Fibroblast of skin of scalp (primary cell): ENCODE data around the gene GGN. TPM values are rescaled to one million over a fixed set of nuclear protein-coding genes. Genes with fewer than 3 reads are reported as not detected.
A peak's percentile ranks its signal among the peaks of the same experiment; 100 is the strongest.
"Not testable (repeated sequence)": the region's sequence is repeated elsewhere in the genome, so short reads cannot be mapped to it uniquely, and the experiment has no call there.

Experiments
- DNase-seq: peaks from one replicate; pipeline ENCODE4 v3.0.0-alpha.2; 2013
- polyA plus RNA-seq, 2 experiments: library from polyadenylated mRNA; unstranded; fragments of 120-200 nt; gene quantifications; one replicate each; pipeline ENCODE4 v1.2.1, GENCODE V29; 2013; ENCODE audit not compliant: insufficient read length in 2 of 2

GGN gene, protein sequence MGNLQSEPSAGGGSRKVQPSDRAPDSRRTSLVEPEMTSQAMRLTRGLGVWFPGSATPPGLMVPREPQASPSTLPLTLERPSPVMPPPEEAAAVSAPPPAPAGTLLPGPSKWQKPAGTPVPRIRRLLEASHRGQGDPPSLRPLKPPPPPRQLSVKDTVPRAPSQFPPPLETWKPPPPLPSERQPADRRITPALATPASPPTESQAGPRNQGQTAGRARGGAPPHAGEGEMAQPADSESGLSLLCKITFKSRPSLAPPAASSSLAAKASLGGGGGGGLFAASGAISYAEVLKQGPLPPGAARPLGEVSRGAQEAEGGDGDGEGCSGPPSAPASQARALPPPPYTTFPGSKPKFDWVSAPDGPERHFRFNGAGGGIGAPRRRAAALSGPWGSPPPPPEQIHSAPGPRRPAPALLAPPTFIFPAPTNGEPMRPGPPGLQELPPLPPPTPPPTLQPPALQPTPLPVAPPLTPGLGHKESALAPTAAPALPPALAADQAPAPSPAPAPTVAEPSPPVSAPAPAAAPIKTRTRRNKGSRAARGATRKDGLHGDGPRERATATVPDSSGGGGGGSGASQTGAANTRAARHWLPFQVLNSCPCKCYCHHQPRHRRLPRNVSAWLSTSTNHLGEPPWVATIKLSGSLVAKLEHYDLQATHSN
- 1.0 TPM for polyA plus RNA-seq (2013, experiment 1 of 2; ENCODE audit: insufficient read length)
- polyA plus RNA-seq (2013, experiment 2 of 2; ENCODE audit: insufficient read length): 1.2 TPM

DNA sequence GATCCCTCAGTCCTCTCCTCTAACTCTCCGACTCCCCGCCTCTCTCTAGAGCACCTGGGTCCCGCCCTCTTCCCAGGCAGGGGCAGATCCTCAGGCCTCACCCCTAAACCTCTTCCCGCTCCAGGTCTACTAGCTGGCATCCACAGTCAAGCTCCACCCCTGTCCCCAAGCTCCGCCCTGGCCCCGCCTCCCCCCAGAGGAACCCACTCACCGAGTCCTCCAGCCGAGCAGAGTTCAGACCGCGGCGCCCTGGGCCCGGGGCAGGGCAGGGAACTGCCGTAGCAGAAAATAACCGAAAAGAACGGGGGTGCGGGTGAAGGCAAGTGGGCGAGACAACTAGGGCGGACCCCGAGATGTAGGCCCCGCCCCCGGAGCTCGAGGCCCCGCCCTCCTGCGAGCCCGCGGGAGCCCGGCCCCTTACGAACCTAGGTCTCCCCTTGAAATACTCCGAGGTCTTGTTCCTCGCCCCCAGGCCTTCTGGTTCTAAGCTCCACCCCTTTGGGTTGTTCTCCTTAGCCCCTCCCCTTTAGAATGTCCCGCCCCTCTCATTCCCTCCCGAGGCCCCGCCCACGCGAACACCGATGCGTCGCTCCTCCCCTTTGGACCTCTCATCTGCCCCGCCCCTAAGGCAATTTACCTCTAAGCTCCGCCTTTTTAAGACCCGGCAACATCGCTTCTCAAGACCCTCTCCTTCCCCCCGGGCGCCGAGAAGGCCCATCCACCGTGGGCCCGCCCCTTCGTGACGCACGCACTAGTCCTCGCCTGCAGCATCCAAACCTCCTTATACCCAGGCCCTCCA is at the start of gene GGN:
Gene GGN (minus strand): TSS at position 485 of the 799 bp plus-strand sequence. CDS start 773 bp downstream, outside the sequence.
- DNase-seq: peak; percentile 92

DNA sequence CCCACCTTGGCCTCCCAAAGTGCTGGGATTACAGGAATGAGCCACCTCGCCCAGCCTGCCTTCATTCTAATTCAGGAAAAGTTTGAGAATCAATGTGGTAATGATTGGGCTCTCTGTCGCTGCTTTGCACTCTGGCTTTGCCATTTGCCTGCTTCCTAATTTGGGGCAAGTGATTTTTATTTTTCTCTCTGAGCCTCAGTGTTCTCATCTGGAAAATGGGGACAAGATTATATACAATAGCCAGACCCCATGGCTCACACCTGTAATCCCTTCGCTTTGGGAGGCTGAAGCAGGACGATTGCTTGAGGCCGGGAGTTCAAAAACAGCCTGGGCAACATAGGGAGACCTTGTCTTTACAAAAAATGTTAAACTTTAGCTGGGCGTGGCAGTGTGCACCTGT is 49.5 kb upstream of the GGN start:
- no peak for DNase-seq

DNA sequence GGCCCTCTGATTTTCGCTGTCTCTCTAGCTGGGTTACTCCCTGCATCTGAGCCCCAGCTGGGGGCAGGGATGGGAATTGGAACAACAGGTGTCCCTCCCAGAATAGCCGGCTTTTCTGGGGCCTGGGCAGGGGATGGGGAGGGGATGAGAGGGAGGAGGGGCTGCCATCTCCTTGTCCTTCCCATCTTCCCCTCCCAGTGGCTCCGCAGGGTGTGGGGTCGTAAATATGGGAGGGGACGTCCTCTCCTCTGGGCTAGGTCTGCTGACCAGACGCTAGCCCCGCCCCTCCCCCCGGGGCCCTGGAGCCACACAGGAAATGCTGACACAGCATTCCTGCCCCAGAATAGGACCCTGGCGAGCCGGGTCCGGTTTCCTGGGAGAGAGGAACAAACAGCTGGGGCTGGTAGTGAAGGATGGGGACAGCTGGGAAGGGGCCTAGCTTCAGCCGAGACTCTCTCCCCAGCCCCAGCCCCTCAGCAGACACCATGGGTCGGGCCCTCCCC is 46.8 kb upstream of the GGN start:
- no peak for DNase-seq

DNA sequence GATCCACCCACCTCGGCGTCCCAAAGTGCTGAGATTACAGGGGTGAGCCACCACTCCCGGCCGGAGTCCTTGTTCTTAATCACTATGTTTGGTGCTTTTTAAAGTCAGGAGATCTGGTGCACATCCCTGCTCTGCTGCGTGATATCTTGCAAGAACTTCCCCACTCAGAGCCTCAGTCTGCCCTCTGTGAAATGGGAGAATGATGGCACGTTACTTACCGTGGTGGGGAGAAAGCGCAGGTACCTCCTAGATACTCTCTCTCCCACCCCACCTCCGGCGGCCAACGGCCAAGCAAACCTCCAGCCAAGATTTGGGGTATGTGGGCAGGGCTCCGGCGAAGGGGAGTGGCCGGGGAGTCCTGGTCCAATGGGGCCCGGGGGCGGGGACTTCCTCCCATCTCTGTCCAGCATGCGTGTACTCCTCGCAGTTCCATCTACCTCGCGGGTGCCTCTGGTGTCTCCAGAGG is 45.5 kb upstream of the GGN start, which contains the start of gene RYR1:
Gene RYR1 (plus strand): TSS at position 424 of the 466 bp plus-strand sequence. CDS start 139 bp downstream, outside the sequence.
- DNase-seq: no peak

DNA sequence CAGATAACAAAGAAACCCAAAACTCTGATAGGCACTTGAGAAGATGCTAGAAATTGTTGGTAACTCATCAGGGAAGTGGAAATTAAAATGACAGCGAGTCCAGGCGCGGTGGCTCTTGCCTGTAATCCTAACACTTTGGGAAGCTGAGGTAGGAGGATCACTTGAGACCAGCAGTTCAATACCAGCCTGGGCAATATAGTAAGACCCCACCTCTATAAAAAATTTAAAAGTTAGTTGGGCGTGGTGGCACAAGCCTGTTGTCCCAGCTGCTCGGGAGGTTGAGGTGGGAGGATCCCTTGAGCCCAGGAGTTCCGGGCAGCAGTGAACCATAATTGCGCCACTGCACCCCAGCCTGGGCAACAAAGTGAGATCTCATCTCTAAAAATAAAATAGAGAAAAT is 43.1 kb upstream of the GGN start:
- no peak for DNase-seq

DNA sequence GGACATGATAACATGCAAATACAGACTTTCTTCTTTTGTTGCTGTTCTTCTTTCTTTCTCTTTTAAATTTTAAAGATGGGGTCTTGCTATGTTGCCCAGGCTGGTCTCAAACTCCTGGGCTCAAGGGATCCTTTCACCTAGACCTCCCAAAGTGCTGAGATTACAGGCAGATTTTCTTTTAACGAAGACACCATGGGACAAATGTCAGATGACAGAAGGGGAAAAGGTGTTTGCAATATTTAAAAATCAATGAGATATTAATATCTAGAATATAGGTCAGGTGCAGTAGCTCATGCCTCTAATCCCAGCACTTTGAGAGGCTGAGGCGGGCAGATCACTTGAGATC is 42.0 kb upstream of the GGN start:
- no peak for DNase-seq

DNA sequence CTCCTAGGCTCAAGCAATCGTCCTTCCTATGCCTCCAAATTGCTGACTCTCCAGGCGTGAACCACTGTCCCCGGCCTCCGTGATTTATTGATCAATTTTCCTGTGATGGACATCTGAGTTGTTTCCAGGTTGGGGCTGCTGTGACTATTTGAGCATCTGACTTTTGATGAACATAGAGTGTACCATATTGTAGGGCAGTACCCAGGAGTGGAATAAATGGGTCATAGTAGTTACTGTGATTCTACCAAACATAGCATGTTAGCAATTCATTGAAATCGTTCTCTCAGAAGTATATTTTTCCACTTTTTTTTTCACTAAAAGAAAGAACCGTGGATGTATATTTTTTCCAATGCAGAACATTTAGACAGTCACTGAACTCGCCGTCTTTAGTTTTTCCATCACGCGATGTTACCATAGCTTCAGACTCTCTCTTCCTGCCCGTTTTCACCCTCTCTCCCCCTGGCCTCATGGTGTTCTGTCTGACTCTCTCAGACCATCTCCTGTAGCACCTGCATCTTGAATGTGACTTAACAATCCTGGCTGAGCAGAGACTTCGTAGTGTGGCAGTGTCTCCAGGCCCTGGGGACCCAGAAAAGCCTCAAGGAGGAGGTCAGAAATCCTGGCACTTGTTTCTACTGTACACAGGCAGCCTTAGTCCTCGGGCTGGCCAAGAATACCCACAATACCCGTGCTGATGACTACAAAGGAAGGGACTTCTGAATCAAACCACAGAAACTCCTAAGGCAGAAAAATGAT is 41.4 kb upstream of the GGN start:
- DNase-seq: no peak

DNA sequence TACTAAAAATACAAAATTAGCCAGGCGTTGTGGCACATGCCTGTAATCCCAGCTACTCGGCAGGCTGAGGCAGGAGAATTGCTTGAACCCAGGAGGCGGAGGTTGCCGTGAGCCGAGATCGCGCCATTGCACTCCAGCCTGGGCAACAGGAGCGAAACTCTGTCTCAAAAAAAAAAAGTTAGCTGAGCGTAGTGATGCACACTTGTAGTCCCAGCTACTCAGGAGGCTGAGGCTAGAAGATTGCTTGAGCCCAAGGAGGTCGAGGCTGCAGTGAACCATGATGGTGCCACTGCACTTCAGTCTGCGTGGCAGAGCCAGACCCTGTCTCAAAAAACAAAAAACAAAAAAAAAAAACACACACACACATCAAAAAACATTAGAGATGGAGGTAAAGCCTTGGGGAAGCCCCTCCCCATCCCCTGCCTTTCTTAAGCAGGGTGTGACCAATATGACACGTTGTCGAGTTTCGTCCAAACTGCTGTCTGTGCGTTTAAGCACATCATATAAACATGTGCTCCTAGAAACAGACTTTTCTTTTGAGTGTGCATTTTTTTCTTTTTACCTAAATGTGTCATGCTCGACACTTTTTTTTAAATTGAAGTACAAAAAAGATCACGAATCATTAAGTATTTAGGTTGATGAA is 39.3 kb upstream of the GGN start:
- DNase-seq: not testable (repeated sequence)

DNA sequence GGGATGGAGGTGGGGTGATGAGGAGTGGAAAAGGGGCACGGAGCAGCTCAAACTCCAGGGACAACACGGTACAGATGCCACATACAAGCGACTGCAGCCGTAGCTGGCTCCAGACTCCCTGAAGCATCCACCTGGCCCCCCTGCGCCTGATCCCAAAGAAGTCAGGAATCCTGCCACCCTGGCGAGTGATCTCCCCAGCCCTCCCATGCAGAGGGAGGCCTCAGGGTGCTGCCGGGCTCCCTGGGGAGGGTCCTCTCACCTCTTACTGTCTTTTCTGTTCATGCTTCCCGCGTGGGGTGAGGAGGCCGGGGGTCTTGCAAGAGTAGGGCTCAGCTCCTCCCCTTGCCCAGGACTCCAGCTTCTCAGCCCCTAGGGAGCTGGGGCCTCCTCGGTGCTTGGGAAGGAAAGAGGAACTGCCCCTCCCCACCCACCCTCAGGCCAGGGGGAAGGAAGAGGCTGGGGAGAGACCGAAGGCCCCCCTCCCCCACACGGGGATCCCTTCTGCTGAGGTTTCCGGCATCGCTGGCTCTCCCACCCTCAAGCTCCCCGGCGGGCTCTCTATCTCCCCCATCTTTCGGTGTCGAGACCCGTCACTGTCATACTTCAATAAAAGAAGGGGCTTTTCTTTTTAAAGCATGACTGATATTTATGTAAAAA is 38.1 kb upstream of the GGN start, which contains the start of gene RASGRP4:
Gene RASGRP4 (minus strand): TSS at position 410 of the 657 bp plus-strand sequence. CDS start 128 bp downstream, at position 282.
- DNase-seq: no peak

DNA sequence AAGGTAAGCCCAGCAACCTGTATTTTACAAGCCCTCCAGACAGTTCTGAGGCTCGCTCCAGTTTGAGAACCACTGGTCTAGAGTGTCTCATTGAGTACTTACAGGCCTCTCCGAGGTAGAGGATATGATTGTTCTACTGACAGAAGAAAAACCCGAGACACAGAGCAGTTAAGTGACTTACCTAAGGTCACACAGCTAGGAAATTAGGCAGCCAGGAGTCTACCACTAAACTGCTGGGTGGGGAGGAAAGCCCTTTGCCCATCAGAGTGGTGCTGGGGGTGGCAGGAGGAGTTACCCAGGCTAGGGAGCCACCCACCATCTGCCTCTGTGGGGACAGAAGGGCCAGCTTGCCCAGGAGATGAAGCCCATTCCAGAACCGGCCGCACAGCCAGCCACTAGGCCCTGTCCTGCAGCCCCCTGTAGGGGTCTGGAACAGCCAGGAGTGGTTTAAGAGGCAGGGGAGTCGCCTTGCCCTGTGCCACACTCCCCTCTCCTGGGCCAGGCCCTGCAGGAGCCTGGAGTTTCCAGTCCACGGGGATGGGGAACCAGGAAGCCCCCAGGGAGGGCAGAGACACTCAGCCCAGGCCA is 37.5 kb upstream of the GGN start:
- DNase-seq: no peak

DNA sequence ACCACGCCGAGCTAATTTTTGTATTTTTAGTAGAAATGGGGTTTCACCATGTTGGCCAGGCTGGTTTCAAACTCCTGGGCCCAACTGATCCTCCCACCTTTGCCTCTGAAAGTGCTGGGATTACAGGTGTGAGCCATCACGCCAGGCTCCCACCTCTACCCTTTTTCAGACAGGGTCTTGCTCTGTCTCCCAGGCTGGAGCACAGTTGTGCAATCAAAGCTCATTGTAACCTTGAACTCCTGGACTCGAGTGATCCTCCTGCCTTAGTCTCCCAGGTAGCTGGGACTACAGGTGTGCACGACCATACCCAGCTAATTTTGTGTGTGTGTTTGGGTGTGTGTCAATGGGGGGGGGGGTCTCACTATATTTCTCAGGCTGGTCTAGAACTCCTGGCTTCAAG is 36.4 kb upstream of the GGN start:
- DNase-seq: no peak

DNA sequence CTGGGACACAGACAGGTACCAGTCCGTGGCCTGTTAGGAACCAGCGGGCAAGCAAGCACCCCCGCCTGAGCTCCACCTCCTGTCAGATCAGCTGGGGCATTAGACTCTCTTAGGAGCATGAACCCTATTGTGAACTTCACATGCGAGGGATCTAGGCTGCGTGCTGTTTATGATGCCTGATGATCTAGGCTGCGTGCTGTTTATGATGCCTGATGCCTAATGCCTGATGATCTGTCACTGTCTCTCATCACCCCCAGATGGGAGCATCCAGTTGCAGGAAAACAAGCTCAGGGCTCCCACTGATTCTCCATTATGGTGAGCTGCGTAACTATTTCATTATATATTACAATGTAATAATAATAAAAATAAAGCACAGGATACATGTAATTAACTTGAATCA is 34.6 kb upstream of the GGN start:
- DNase-seq: no peak

DNA sequence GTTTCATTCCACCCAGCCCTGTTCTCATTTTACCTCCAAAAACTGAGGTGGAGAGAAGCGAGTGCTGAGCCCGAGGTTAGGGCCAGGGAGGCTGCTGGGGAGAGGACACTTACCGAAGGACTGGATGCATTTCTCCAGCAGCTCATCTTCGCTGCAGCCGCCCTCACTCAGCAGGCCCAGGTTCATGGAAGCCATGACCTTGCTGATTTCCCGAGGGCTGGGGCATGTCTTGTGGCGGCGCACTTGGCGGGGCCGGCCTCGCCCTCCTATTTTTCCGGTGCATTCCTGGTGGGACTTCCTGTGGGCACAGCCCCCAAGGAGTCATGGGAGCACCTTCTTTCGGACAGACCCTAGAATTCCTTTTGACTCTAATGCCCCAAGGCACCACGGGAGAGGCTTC is 34.0 kb upstream of the GGN start:
- DNase-seq: no peak

DNA sequence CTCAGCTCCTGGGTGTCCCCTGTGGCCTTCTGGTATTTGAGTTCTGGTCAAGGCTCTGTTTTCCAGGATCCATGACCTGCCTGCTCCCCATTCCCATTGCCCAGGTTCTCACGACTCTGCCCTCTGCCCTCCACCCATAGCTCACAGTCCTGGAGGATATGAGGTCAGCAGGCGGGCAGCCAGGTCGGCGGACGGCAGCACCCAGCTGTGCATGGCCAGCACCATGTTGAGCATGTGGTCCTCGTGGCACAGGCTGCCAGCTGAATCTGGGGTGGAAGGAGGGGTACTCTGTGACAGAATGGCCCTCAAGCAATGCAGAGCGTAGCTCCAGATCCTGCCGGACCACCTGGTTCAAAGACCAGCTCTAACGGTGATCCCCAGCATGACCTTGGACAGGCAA is 33.1 kb upstream of the GGN start:
- no peak for DNase-seq

DNA sequence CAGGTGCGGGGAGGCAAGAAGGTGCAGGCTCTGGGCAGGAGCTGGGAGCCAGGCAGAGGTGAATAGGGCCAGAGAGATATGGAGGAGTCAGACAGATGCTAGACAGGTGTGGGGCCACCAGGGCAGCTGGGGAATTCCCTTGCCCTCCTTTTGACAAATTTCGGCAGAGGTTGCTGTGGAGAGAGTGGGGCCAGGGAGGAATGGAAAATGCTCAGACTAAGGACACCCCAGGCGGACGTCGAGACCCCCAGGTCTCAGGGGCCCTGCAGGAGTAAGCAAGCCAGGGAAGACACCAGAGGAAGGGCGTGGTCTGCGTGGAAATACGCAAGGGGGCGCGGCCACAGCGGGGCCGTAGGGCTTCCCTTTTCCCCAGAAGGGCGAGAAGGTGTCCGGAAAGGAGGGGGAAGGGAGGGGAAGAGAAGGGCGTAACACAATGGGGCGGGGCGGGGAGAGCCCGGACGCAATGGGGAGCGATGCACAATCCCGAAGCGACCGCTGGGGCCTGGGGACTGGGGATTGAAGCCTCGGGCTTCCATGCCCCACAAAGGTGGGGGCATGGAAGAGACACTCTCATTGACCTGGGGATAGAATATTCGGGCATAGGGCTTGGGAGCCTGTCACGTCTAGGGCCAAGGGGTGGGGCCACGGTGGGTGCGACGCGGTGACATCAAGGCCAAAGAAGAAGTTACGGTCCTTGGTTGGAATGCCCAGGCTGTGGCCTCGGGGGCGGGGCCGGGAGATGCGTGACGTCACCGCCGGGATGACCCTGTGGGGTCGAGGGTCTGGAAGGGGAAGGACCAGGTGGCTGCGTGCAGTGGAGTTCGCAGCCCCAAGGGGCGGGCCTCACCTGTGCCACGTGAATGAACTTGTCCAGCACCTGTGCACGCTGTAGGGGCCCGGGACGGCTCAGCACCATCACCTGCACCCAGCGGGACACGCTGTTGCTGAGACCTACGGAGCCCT is 30.0 kb upstream of the GGN start:
- no peak for DNase-seq

DNA sequence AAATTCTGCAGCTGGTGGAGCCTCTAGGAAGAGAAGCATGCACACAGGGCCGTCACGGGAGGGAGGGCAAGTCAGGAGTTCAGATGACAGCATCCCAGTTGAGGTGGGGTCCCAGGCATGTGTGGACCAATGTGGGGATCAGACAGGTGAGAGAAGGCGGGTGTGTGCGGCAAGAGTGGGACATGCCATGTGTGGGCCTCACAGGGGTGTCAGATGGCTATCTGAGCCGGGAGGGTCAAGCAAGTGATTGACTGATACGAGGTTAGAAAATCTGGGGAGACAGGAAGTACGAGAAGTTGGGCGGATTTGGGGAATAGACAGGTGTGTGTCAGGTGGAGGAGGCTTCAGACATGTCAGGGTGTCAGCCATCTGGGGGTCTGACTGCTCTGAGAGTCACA is 29.3 kb upstream of the GGN start:
- no peak for DNase-seq

DNA sequence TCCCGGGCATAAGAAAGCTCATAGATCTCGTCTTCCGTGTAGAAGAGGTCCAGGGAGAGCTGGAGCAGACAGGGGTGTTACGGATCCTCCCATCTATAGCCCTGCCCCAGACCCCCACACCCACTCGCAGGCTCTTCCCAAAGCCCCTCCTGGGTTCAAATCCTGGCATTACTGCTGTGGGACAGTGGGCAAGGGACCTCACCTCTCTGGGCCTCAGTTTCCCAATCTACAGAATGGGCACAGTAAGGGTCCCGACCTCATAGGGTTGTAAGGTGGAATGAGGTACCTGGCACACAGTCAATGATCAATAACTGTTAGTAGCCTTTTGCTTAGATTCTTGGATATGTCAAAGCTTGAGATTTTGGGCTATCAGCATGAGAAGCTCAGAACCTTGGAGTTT is 25.6 kb upstream of the GGN start:
- DNase-seq: no peak

DNA sequence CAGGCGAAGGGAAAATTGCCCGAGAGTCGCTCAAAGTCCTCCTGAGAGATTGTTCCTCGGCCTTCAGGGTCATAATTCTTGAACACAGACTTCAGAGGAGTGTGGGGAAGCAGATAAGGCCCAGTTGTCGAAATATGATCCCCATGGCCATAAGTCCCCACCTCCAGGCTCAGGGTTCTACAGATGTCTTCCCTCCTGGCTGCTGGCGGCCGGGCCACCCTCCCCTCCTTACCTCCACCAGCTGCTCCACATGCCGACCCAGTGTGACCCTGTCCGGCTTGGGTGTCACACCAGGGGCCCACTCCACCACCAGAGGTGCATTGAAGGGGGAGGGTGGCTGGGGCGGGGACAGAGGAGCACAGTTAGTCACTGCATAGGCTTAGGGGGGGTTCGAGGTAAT is 25.1 kb upstream of the GGN start:
- no peak for DNase-seq

DNA sequence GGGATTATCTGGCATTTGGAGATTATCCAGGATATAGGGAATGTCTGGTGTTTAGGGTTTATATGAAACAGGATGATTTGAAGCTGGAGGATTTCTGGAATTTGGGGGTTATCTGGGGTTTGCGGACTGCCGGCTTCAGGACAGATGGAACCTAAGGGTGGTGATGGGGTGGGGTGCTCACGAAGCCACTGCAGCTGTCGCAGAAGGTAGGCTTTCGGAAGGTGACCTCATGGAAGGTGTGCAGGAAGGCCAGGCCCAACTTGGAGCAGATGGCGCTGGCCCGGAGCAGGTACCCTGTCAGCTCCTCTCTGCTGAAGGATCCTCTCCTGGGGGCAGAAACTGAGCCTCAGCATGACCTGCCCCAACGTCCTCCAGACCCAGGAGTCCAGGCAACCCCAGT is 24.7 kb upstream of the GGN start:
- DNase-seq: no peak
